ENCODE results near the gene LRRC8B. TPM values are rescaled to one million over a fixed set of nuclear protein-coding genes. Genes with fewer than 3 reads are reported as not detected.
"Not testable (repeated sequence)": the region's sequence is repeated elsewhere in the genome, so short reads cannot be mapped to it uniquely, and the experiment has no call there.

The LRRC8B gene
- total RNA-seq, 1 donor from 2014 or later, result 4.5 TPM

GRCh38 chr1:89521977-89522376, 2.7 kb upstream of the LRRC8B start:
- intact Hi-C loops (cut with DNase I), result loop anchor here (2.0 kb wide), 1 partner anchor 37 kb away; no protein-coding TSS in a partner anchor

GRCh38 chr1:89523572-89524368, 859 bp upstream of the LRRC8B start:
- intact Hi-C loops (cut with DNase I), result no loop called here

More at GRCh38 chr1:89521977-89522376, 2.7 kb upstream of the LRRC8B start:
- DNase-seq (ENCODE audit: low spot score), result not testable (repeated sequence)

GRCh38 chr1:89525169-89525855, 683 bp downstream of the LRRC8B start:
- DNase-seq (ENCODE audit: low spot score), result no peak
- intact Hi-C loops (cut with DNase I), result loop anchor here (5.0 kb wide), 1 partner anchor 72 kb away; no protein-coding TSS in a partner anchor

More at GRCh38 chr1:89523572-89524368, 859 bp upstream of the LRRC8B start:
- no peak for DNase-seq (ENCODE audit: low spot score)

- intact Hi-C loops (cut with DNase I), result loop anchor here (5.0 kb wide), 1 partner anchor 70 kb away; no protein-coding TSS in a partner anchor
These were observed 2.6 kb downstream of the LRRC8B start for GRCh38 chr1:89527256-89527655.

GRCh38 chr1:89527750-89528381, 3.2 kb downstream of the LRRC8B start:
- DNase-seq (ENCODE audit: low spot score), result no peak
- intact Hi-C loops (cut with DNase I), result loop anchor here (5.0 kb wide), 1 partner anchor 69 kb away; no protein-coding TSS in a partner anchor

More at GRCh38 chr1:89527256-89527655, 2.6 kb downstream of the LRRC8B start:
- DNase-seq (ENCODE audit: low spot score), result no peak

- DNase-seq (ENCODE audit: low spot score), result no peak
- intact Hi-C loops (cut with DNase I), result loop anchor here (5.0 kb wide), 1 partner anchor 69 kb away; no protein-coding TSS in a partner anchor
These were observed 3.8 kb downstream of the LRRC8B start for GRCh38 chr1:89528382-89528780.

GRCh38 chr1:89529196-89529595, 4.6 kb downstream of the LRRC8B start:
- no peak for DNase-seq (ENCODE audit: low spot score)
- intact Hi-C loops (cut with DNase I), result loop anchor here (5.0 kb wide), 1 partner anchor 68 kb away; no protein-coding TSS in a partner anchor

- intact Hi-C loops (cut with DNase I), result no loop called here
- DNase-seq (ENCODE audit: low spot score), result no peak
These were observed 5.9 kb downstream of the LRRC8B start for GRCh38 chr1:89530444-89531089.

GRCh38 chr1:89531480-89532139, 7.0 kb downstream of the LRRC8B start:
- DNase-seq (ENCODE audit: low spot score), result no peak
- intact Hi-C loops (cut with DNase I), result no loop called here

GRCh38 chr1:89532228-89532627, 7.6 kb downstream of the LRRC8B start:
- intact Hi-C loops (cut with DNase I), result no loop called here
- DNase-seq (ENCODE audit: low spot score), result no peak

GRCh38 chr1:89532866-89533265, 8.2 kb downstream of the LRRC8B start:
- no peak for DNase-seq (ENCODE audit: low spot score)
- intact Hi-C loops (cut with DNase I), result no loop called here

- intact Hi-C loops (cut with DNase I), result no loop called here
- no peak for DNase-seq (ENCODE audit: low spot score)
These were observed 10.9 kb downstream of the LRRC8B start for GRCh38 chr1:89535537-89535936.

- intact Hi-C loops (cut with DNase I), result no loop called here
- DNase-seq (ENCODE audit: low spot score), result no peak
These were observed 12.1 kb downstream of the LRRC8B start for GRCh38 chr1:89536555-89537341.

- DNase-seq (ENCODE audit: low spot score), result no peak
- intact Hi-C loops (cut with DNase I), result no loop called here
These were observed 13.7 kb downstream of the LRRC8B start for GRCh38 chr1:89538361-89538760.

GRCh38 chr1:89539128-89539527, 14.5 kb downstream of the LRRC8B start:
- DNase-seq (ENCODE audit: low spot score), result no peak
- intact Hi-C loops (cut with DNase I), result no loop called here

GRCh38 chr1:89540406-89540970, 15.9 kb downstream of the LRRC8B start:
- intact Hi-C loops (cut with DNase I), result no loop called here

GRCh38 chr1:89542345-89542744, 17.7 kb downstream of the LRRC8B start:
- intact Hi-C loops (cut with DNase I), result no loop called here
- no peak for DNase-seq (ENCODE audit: low spot score)

More at GRCh38 chr1:89540406-89540970, 15.9 kb downstream of the LRRC8B start:
- DNase-seq (ENCODE audit: low spot score), result no peak

- intact Hi-C loops (cut with DNase I); DNase-seq (ENCODE audit: low spot score): not testable (repeated sequence)
These were observed 19.0 kb downstream of the LRRC8B start for GRCh38 chr1:89543632-89544031.
